Measurements from ENCODE around the gene TBCE. TPM values are rescaled to one million over a fixed set of nuclear protein-coding genes. Genes with fewer than 3 reads are reported as not detected.

TBCE gene
- total RNA-seq, 2 experiments from 2014 or later, result 21.8 to 24.0 TPM

GRCh38 chr1:235399661-235400060 is 32.4 kb downstream of the TBCE start:
- Mint-ChIP-seq H3K4me3 (no peak overlapping the region), H3K9me3 (no peaks in the 10 kb centered on the region), H3K27ac (no peak overlapping the region), H3K4me1 (ENCODE audit: low read depth) (no peaks in the 10 kb centered on the region), H3K36me3 (ENCODE audit: low read depth) (peaks cover 3% of the 10 kb centered on the region), H3K27me3 (no peaks in the 10 kb centered on the region)
- TF ChIP-seq CTCF (IDR thresholded peaks at IDR 0.05), result no peak
- DNase-seq (no peak), ATAC-seq (no peak)
- POLR2A ChIA-PET, result no interaction called here
- CTCF ChIA-PET, result interaction anchor here (1.9 to 2.3 kb wide), 2 partner anchors 16 to 17 kb away, joined by 7 read pairs; no protein-coding TSS in a partner anchor
- intact Hi-C loops (cut with micrococcal nuclease), result no loop called here

DNA sequence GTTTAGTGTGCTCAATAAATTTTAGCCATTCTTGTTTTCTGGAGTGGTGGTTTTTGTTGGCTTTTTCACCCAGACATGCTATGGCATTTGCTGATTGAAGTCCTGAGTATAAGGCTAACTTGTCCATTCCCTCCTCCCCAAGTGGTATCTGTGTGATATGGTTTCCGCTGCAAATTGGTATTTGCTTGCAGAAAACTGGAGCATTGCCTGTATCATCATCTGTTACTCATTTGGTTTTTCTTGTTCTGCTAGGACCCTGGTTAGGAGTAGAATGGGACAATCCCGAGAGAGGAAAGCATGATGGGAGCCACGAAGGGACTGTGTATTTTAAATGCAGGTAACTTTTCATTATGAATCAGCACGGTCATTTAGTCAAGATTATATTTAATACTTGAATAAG is 34.0 kb downstream of the TBCE start:
- ChIA-PET POLR2A (no interaction called here), CTCF (no interaction called here)
- no peak for TF ChIP-seq CTCF (IDR thresholded peaks at IDR 0.05)
- Mint-ChIP-seq H3K27me3 (no peaks in the 10 kb centered on the region), H3K4me3 (no peak overlapping the region), H3K27ac (no peak overlapping the region), H3K4me1 (ENCODE audit: low read depth) (no peaks in the 10 kb centered on the region), H3K9me3 (no peaks in the 10 kb centered on the region), H3K36me3 (ENCODE audit: low read depth) (peaks cover 2% of the 10 kb centered on the region)
- intact Hi-C loops (cut with micrococcal nuclease), result no loop called here
- ATAC-seq (no peak), DNase-seq (no peak)

DNA sequence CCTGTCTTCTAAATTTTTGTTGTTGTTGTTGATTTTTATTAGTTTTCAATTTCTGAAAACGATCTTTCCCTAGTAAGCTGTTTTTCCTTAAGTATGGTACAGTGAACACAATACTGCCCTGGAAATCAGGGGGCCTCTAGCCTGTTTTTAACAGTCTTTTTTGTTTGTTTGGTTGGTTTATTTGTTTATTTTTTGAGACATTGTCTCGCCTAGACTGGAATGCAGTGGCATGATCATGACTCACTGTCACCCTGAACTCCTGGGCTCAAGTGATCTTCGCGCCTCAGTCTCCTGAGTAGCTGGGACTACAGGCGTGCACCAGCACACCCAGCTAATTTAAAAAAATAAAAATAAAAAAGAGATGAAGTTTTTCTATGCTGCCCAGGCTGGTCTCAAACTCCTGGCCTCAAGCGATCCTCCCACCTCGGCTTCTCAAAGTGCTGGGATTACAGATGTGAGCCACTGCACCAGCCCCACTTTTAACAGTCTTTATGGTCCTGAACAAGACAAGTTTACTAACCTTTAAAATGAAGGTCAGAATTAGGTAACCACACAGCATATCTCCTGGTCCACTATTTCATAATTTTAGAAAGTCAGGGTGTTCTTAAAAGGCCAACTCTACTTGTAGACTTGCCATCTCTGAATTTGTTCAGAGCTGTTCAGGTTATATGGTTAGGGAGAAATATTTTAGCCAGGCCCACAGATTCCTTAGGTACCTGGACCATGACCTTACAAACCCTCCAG is 35.4 kb downstream of the TBCE start:
- Mint-ChIP-seq H3K4me1 (ENCODE audit: low read depth) (peaks cover 4% of the 10 kb centered on the region), H3K9me3 (no peaks in the 10 kb centered on the region), H3K4me3 (no peak overlapping the region), H3K36me3 (ENCODE audit: low read depth) (peaks cover 2% of the 10 kb centered on the region), H3K27me3 (no peaks in the 10 kb centered on the region), H3K27ac (no peak overlapping the region)
- CTCF ChIA-PET, result interaction anchor here (1.0 to 1.2 kb wide), 2 partner anchors 14 to 17 kb away, joined by 3 to 5 read pairs; no protein-coding TSS in a partner anchor
- ATAC-seq (no peak), DNase-seq (no peak)
- POLR2A ChIA-PET, result interaction anchor here (0.5 kb wide), 1 partner anchor 10 kb away, joined by 3 read pairs; no protein-coding TSS in a partner anchor
- TF ChIP-seq CTCF (IDR thresholded peaks at IDR 0.05), result no peak
- intact Hi-C loops (cut with micrococcal nuclease), result no loop called here

DNA sequence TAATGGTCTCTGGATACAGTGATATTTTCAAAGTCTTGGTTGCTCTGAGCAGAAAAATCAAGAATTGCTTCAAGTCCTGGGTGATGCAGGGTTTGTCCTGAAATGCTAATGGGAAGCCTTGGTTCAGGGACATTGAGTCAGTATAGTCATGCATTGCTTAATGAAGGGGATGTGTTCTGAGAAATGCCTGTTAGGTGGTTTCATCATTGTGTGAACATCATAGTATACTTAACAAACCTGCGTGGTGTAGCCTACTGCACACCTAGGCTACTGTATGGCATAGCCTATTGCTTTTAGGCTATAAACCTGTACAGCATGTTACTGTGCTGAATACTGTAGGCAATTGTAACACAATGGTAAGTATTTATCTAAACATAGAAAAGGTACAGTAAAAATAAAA is 36.4 kb downstream of the TBCE start:
- Mint-ChIP-seq H3K27me3 (no peaks in the 10 kb centered on the region), H3K4me1 (ENCODE audit: low read depth) (peaks cover 8% of the 10 kb centered on the region), H3K27ac (no peak overlapping the region), H3K9me3 (no peaks in the 10 kb centered on the region), H3K4me3 (no peak overlapping the region), H3K36me3 (ENCODE audit: low read depth) (peaks cover 2% of the 10 kb centered on the region)
- ATAC-seq, result no peak
- no peak for TF ChIP-seq CTCF (IDR thresholded peaks at IDR 0.05)
- ChIA-PET POLR2A (no interaction called here), CTCF (interaction anchor here (1.0 to 2.9 kb wide), 3 partner anchors 12 to 16 kb away, joined by 3 to 11 read pairs (median 5); no protein-coding TSS in a partner anchor)
- intact Hi-C loops (cut with micrococcal nuclease), result no loop called here
- DNase-seq, result no peak

GRCh38 chr1:235404190-235404589 is 37.0 kb downstream of the TBCE start:
- CTCF ChIA-PET, result interaction anchor here (0.6 to 2.9 kb wide), 3 partner anchors 11 to 158 kb away, joined by 3 to 11 read pairs (median 5); no protein-coding TSS in a partner anchor
- Mint-ChIP-seq H3K4me1 (ENCODE audit: low read depth) (peaks cover 8% of the 10 kb centered on the region), H3K27me3 (no peaks in the 10 kb centered on the region), H3K27ac (no peak overlapping the region), H3K36me3 (ENCODE audit: low read depth) (peaks cover 2% of the 10 kb centered on the region), H3K9me3 (no peaks in the 10 kb centered on the region), H3K4me3 (no peak overlapping the region)
- intact Hi-C loops (cut with micrococcal nuclease), result no loop called here
- POLR2A ChIA-PET, result no interaction called here
- TF ChIP-seq CTCF (IDR thresholded peaks at IDR 0.05), result no peak
- DNase-seq, result no peak
- ATAC-seq, result no peak
